Cardiac septum (tissue), 1 donor: ENCODE measurements around the gene CACFD1. TPM values are rescaled to one million over a fixed set of nuclear protein-coding genes. Genes with fewer than 3 reads are reported as not detected.

Experiments used
- DNase-seq: peaks from one replicate; pipeline ENCODE4 v3.0.0-alpha.2; 2020; ENCODE audit warnings: low spot score
- intact Hi-C: fragments of 100-400 bp; cut with DNase I; formaldehyde crosslinking; loops from one replicate; pipeline ENCODE4 v1.14.0; 2022
- total RNA-seq: library from RNA; stranded (reverse); fragmentation: NEBNext Ultra II Directional; extraction: Animal tissue kit (Norgen Biotek cat#: 25700); gene quantifications from one replicate; pipeline ENCODE4 v1.2.1, GENCODE V29; 2021
- donor health status: DM: no; HTN: no; CAD: no.

Gene CACFD1
- total RNA-seq, 1 donor from 2014 or later, result 15.0 TPM

GRCh38 chr9:133490865-133491655 is 31.3 kb downstream of the CACFD1 start:
- DNase-seq, result no peak
- intact Hi-C loops, result no loop called here

DNA sequence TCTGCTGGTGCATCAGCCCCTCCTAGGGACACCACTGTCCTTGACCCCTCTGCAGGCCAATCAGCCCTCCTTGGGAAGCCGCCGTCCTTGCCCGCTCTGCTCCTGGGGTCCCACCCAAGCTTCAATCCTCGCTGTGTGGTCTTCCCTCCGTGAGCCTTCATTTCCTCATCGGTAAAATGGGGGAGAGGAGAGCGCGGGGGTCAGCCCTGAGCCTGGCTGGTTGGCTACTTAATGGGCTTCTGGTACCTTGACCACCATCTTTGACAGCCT is 31.8 kb downstream of the CACFD1 start:
- intact Hi-C loops, result no loop called here

DNA sequence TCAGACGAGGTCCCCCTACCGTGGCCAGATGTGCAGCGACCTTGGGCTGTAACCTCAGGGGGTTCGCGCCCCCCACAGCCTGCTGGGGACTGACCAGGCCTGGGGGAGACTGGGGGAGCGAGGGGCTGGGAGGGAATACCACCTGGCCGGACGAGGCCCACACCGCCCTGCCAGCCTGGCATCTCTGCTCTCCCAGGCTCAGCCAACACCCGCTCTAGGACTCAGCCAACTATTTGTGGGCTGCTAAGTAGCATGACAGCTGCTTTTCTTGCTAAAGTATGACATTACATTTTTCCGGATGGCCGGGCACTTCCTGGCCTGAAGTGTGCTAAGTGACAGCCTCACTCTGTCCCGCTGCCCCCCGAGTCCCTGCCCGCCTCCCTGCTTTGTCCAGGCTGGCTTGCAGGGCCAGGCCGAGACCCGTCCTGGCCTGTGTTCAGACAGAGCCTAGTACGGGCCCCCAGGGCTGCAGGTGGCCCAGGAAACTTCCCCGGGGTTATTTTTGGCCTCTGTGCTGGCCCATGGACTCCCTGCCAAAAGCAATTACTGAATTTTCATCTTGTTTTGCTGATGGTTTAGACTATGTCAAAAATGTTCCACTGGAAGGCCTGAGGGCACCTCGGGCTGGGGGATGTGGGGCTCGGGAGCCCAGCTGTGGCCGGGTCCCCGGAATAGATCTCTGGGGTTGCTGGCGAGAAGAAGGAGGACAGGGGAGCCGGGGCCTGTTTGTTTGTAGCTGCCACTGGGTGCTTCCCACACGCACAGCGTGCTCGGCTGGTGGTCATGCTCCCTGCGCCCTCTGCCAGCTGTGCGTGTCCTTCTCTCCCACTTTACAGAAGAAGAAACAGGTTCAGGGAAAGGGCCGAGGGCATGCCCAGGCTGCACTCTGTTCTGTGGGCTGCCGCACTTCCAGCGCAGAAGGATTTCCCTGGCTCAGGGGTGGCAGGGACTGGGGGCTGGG is 32.6 kb downstream of the CACFD1 start:
- no peak for DNase-seq
- intact Hi-C loops, result no loop called here

More for the DNA sequence above, 31.8 kb downstream of the CACFD1 start:
- DNase-seq, result no peak

DNA sequence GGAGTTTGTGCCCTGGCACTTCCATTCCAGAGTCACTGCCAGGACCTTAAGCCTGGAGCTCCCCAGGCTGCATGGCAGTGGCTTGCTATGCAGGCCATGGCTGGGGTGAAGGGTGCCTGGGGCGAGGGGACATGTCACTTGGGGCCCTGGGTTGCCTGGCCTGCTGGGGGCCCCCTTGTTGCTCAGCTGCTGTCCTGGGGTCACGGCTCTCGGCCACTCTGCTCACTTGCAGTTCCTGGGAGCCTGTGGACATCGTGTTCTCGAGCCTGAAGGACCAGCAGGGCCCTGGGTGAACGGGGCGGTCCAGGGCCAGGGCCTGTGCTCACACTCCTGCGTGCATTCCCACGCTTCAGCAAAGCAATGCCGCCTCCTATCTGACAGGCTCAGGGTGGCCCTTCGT is 33.6 kb downstream of the CACFD1 start:
- intact Hi-C loops, result no loop called here

GRCh38 chr9:133493845-133494540 is 34.2 kb downstream of the CACFD1 start:
- intact Hi-C loops, result no loop called here
- no peak for DNase-seq

More for the DNA sequence above, 33.6 kb downstream of the CACFD1 start:
- DNase-seq, result no peak

DNA sequence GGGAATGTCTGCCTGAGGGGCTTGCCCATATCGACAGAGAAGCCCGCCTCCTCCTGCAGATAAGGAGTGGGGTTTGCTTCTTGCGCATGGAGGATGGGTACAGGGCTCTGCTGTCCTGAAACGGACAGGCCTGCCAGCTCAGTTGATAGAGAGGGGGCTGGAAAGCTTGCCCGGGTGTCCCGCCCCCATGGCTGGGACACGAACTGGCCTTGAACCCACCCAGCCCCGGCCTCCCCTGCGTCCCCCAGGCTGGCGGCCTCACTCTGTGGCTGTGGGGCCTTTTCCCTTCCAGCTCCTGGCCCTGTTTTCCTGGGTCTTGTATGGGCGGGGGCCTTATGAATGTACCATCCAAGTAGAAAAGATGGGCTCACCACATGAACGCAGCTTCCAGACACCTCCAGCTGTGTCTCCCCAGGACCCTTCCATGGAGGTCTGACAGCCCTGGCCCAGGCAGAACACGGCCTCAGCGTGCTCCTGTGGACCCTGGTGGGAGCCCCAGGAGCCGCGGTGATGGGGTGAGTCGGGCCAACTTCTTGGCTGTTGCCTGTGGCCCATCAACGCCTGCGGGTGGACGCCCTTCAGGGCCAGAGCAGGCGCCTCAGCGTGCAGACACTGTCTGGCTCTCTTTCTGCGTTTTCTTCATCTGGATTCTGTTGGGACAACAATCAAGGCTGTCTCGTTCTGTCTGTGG is 35.0 kb downstream of the CACFD1 start:
- DNase-seq, result no peak
- intact Hi-C loops, result no loop called here

GRCh38 chr9:133495327-133496293 is 35.8 kb downstream of the CACFD1 start:
- DNase-seq, result no peak

DNA sequence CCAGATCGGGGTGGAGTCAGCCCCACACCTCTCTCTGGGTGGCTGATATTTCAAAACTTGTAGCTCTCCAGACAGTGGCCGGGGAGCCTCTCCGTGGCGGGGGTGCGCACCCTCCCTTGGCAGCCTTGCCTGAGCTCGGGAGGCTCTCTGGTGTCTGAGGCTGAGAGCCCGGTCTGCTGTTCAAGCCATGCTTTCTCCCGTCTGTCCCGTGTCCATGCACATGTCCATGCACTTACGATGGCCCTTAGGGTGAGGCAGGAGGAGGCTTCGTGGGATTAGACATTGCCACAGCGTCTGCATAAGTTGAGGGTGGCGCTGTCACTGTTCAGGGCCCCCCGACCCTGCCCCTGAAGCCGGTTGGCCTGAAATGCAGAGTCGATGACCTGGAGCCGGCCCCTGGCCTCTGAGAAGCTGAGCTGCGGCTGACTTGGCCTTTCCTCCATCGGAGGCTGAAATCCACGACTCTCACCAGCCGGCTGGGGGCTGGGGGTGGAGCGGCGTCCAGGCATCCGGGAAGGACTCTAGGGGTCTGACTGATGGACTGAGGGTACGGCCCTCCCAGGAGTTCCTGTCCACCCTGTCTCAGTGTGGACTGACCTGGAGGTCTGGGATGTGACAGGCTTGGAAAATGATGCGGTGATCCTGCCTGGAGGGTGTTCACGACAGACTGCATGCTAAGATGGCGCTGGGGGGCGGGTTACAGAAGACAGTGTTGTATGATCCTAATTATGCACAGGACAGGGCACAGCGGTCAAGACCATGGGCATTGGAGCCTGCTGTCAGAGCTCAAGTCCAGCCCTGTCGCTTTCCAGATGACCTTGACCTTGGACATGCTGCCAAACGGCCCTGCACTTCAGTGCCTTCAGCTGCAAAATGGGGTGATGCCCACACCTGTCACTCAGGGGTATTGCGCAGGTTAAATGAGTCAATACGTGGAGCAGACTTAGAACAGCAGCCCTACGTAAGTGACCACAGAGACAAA is 37.4 kb downstream of the CACFD1 start:
- intact Hi-C loops, result no loop called here
- DNase-seq, result no peak

More at GRCh38 chr9:133495327-133496293, 35.8 kb downstream of the CACFD1 start:
- intact Hi-C loops, result no loop called here

DNA sequence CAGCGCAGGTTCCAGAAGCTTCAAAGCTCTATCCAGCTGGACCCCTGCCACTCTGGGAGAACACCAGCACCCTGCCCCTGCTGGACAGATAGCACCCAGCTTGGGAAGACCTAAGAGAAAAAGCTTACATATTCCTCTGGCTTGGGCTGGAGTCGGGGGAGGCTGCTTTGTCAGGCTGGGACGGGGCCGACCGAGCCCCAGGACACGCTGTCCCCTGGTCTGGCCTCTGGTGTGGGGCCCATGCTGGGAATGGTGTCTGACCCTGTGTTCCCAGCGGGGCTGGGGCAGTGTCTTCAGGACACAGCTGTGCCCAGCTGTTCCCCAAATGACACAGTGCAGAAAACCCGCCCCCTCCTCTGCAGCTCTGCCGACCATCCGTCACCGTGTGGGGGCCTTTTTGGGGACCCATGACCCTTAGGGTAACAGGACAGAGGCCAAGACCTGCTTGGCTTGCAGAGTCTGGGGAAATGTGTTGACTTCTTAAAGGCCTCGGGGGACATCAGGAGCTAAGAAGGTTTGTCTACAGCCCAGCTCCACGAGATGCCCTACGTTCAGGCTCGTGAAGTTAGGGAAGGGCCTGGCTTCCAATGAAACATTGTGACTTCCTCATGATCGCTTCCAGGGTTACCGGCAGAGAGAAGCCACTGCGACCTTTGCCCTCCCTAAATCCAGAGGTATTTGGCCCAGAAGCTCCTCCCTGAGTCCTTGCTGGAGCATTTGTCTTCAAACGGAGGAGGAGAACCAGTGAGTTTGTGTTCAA is 39.5 kb downstream of the CACFD1 start:
- intact Hi-C loops, result no loop called here
- DNase-seq, result no peak

DNA sequence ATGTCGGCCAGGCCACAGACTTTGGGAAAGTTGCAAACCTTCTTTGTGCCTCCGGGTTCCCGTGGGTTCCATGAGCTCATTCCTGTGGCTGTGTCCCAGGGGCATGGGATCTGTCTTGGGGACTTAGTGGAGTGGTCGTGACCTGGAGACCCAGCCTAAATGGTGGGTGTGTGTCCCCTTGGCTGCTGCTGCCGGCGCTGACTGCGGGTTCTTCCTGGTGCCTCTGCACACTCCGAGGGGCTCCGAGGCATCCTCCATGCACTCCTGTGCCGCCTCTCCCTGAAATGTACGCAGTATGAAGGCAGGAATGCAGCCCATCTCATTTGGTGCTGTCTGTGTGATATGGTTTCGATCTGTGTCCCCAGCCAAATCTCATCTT is 40.1 kb downstream of the CACFD1 start:
- intact Hi-C loops, result no loop called here
- DNase-seq, result no peak

DNA sequence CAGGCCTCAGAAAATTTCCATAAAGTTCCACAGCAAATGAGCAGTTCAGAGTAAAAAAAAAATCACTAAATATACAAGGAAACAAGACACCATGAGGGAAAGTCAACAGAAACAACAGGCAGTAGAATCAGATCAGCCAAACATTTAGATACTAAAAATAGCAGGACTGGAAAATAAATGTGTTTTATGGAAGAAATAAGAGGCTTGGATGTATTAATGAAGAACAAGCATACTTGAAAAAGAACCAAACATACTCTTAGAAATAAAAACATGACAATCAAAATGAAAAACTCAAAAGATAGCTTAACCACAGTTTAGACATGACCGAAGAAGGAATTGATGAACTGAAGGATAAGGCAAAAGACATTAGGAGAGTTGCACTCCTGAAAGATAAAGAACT is 42.3 kb downstream of the CACFD1 start:
- intact Hi-C loops, result no loop called here
- DNase-seq, result no peak

GRCh38 chr9:133505186-133505830 is 45.5 kb downstream of the CACFD1 start:
- intact Hi-C loops, result no loop called here
- DNase-seq, result no peak

GRCh38 chr9:133505901-133506652 is 46.3 kb downstream of the CACFD1 start:
- peak; percentile 87 for DNase-seq
- intact Hi-C loops, result no loop called here

GRCh38 chr9:133506653-133507038 is 46.9 kb downstream of the CACFD1 start:
- intact Hi-C loops, result no loop called here
- DNase-seq, result no peak

DNA sequence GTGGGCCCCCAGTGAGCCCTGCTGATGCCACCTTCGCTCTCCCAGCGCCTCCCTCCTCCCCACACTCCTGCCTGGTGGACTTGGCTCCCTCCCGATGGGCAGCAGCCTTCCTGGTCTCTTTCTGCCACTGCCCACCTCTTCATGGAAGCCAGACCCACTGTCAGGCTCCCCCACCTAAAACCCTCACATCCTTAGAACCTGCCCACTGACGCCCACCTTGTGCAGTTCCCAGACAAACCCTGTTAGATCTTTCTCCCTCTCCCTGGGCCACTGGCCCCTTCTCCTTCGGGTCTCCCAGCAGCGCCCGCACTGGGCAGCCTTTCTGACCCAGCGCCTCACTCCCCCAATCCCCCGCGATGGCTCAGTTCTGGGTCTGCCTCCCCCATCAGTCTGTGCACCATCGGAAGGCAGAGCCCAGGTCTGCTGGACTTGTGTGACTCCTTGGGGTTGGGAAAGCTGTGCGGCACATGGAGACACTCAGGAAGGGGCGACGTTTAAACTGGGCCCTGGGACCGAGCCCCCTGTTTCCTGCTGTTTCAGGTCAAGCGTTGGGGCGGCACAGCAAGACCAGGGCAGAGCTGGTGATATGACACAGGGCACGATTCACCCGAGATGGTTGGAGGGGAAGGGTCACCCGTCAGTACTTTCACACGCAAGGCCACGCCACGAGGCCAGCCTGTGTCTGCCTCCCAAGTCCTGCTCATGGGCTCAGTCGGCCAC is 47.6 kb downstream of the CACFD1 start:
- no peak for DNase-seq
- intact Hi-C loops, result no loop called here
